NCI-H2081 (cell line): ENCODE measurements around the gene KAZN.
A peak's percentile ranks its signal among the peaks of the same experiment; 100 is the strongest.

Experiments used
- DNase-seq, 2 experiments: peaks; one replicate each; lab custom pipeline; 2025; lab: John Stamatoyannopoulos, UW

Gene KAZN

GRCh38 chr1:15008783-15009729, 410.6 kb downstream of the KAZN start:
- no peak for DNase-seq

GRCh38 chr1:15011160-15011559, 412.7 kb downstream of the KAZN start:
- no peak for DNase-seq

GRCh38 chr1:15011661-15012060, 413.2 kb downstream of the KAZN start:
- no peak for DNase-seq

DNA sequence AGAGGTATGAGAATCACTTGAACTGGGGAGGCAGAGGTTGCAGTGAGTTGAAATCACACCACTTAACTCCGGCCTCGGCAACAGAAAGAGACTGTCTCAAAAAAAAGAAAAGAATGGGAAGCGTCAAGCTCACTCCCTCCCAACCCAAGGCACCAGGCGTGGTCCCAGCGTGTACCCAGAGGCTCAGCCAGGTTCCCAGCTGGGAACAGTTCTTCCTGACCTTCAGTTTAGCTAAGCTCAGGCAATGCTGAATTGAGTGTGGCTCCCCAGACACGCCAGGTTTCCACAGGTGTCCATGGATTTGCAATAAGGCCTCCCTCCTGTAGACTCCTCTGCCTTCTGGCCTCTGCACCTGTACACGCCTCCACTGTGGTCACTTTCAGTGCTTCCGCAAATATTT, 414.3 kb downstream of the KAZN start:
- DNase-seq, result no peak

DNA sequence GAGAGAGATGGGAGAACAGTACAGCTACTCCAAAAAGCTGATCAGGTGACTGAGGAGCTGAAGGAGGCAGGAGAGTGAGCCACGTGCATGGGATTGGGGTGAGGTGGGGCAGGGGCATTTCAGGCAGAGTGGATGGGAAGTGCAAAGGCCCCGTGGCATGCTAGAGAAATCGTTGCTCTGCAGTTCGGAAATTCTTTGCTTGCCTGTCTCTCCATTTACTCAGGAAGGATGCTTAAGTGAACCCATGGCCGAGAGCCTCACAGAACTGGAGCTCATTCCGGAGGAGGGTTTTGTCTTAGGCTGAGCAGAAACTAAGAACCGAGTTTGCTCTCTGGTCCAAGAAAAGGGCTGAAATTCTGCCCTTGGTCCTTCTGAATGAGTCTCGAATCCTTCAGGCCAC, 415.3 kb downstream of the KAZN start:
- no peak for DNase-seq

- no peak for DNase-seq
Observed at GRCh38 chr1:15014516-15014915, 416.0 kb downstream of the KAZN start.

DNA sequence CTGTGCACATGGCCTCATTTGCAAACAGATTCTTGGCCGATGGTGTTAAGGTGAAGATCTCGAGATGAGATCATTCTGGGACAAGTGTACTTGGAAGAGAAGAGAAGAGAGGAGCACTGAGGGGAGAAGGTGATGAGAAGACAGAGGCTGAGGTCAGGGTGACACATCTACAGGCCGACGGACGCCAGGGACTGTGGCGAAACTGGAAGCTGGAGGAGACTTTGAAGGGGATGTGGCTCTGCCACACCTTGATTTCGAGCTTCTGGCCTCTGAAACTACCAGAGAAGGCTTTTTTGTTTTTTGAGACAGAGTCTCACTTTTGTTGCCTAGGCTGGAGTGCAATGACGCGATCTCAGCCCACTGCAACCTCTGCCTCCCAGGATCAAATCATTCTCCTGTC, 417.5 kb downstream of the KAZN start:
- no peak for DNase-seq

DNA sequence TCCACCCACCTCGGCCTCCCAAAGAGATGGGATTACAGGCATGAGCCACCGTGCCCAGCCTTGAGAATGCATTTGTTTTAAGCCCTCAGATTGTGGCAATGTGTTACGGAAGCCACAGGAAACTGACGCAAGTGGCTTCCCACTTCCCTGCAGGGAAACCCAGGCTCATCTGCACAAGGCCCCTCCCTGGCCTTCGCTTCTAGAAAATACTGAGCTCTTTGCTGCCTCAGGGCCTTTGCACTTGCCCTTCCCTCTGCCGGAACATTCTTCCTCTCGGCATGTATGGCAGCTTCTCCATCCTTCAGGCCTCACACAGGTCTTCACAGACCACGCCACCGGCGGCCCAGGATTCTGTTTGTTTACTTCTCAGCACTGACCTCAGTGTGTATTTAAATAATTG, 418.0 kb downstream of the KAZN start:
- no peak for DNase-seq

GRCh38 chr1:15017120-15017519, 418.6 kb downstream of the KAZN start:
- DNase-seq, result no peak

DNA sequence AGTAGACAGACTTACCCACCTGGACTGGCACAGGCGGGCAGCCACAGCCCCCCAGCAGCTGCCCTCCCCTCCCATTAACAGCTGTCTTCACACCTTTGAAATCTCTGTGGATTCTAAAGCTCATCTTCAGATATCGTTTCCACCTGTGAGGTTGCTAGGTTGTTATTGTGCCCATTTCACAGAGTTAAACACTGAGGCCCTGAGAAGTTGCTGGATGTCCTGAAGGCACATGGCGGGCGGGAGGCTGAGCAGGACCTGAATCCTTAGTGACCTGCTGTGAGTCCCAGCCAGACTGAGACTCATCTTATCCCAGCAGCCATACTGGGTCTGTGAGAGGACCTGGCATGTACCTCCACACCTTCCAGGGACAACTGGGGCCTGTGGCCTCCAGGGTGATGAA, 420.3 kb downstream of the KAZN start:
- DNase-seq, result no peak

DNA sequence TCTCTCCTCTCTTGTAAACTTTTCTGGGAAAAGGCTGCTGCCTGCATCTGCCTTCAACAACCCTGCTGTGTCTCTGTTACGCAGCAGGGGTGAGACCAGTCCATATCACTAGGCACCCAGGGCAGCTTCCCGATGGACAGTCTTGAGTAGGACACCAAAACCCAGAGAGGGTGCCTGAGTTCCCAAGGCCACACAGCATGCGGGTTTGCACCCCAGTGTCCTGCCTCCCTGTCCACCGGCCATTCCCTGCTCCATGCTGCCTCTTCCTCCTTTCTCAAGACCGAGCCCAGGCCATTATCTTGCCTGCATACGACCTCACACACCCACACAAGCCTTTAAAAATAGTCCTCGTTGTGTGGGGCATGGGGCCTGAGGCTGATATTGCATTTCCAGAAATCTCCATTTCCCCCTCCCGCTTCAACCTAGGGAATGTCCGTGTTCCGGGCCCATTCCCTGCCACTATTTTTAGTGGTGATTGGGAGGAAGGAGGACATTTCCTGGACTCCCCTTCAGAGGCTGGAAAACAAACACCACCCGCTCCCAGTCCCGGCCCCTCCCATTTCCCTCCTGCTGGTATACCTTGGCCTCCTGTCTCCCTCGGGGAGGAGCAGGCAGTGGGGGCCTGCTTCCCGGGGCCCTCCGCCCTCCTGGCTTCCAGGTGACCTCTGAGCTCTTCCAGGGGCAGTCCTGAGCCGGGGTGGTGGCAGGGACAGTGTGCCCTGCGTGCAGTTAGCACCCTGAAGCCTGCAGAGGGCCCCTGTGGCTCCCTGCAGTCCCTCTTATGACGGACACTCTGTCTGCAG, 422.7 kb downstream of the KAZN start:
- no peak for DNase-seq

DNA sequence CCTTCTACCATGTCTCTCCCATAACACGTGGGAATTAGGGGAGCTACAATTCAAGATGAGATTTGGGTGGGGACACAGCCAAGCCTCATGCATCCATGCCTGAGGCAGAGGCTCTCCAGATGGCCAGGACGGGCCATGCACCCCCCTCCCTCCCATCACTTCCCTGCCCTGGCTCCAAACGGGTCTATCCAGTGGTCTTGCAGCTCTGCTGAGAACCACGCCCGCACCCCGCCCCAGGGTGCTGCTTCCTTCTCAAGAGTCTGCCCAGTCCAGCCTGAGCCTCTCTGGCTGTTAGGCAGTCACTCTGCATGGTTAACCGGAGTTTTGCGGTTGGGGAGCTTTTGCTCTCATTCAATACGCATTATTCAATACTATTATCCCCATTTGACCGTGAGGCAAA, 423.6 kb downstream of the KAZN start:
- no peak for DNase-seq

DNA sequence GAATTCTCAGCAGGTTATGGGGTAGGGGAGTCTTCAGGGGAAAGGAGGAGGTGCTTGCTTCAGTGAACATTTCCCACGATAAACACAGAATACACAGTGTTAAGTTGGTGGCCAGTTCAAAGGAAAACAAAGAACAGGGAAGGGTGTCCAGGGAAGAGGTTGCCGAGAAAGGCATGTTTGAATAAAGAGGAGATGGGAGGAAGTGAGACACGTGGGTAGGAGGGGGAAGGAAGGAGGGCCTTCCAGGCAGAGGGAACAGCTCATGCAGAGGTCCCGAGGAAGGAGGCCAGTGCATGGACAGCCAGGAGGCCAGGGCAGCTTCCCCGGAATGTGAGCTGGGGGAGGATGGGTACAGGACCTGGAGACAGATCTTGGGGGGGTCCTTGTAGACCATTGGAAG, 424.7 kb downstream of the KAZN start:
- DNase-seq, result no peak

- DNase-seq, result no peak
Observed at GRCh38 chr1:15023976-15024375, 425.5 kb downstream of the KAZN start.

- no peak for DNase-seq
Observed at GRCh38 chr1:15026117-15026489, 427.6 kb downstream of the KAZN start.

GRCh38 chr1:15027515-15027986, 429.1 kb downstream of the KAZN start:
- DNase-seq, result peak in 1 of 2 experiments; percentile 10

DNA sequence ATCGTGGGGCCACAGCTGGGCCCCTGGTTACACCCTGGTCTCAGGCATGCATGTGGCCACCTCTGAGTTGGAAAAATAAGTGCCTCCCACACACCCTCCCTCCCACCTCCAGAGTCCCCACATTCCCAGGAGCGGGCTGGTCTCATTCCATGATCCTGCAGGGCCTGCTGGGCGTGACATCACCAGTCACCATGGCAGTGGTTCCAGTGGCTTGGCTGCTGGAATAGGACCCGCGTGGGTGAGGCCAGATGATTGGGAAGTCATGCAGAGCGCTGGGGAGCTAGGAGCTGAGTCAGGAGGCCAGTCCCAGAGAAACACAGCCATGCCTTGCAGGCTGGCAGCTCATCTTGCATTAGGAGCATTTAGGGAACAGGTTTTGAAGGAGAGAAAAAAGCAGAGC, 429.6 kb downstream of the KAZN start:
- no peak for DNase-seq

GRCh38 chr1:15028616-15029015, 430.1 kb downstream of the KAZN start:
- DNase-seq, result no peak

DNA sequence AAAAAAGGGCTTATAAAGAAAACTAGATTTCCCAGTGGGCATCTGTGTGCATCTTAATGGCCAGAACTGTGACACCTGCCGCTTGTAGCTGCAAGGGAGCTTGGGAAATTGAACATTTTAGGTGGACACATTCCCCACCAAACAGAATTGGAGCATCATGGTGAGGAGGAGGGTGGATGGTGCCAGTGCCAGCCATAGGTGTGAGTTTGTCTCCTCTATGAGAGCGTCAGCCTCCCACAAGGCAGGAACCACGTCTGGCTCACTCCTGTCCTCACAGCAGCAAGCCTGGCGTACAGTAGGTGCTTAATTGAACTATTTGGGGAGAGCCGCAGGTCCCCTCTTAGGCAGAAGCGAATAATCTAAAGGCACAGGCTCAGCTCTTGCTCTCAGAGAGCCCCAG, 430.6 kb downstream of the KAZN start:
- DNase-seq, result no peak

- no peak for DNase-seq
Observed at GRCh38 chr1:15029786-15030185, 431.3 kb downstream of the KAZN start.

DNA sequence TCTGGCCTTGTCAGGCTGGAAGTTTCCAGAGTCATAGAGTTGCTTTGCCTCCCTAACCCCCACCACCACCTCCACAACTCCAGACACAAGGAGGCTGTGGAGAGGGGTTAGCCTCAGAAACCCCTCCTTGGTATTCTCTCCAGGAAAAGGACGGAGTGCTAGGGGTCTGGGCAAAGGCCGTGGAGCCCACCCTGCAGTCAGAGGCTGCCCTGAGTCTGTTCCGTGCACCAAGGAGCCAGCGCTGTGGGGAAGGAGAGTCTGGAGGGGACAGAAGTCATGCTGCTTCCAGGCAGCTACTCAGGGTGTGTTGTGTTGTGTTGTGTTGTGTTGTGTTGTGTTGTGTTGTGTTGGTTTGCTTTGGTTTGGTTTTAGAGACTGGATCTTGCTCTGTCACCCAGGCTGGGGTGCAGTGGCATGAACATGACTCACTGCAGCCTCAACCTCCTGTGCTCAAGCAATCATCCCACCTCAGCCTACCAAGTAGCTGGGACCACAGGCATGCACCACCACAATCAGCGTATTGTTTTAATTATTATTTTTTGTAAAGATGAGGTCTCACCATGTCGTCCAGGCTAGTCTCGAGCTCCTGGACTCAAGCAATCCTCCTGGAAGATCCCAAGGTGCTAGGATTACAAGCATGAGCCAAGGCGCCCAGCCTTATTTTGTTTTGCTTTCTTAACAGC, 432.9 kb downstream of the KAZN start:
- DNase-seq, result no peak

DNA sequence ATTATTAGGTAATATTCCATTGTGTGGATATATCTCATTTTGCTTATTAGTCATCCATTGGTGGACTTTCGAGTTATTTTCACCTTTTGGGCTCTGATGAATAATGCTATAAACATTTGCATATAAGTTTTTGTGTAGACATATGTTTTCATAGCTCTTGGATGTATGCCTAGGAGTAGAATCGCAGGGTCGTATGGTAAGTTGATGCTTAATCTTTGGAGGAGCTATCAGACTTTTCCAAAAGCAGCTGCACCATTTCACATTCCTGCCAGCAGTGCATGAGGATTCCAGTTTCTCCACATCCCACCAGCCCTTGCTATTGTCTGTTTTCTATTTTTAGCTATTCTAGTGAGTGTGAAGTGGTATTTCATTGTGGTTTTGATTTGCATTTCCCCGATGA, 434.8 kb downstream of the KAZN start:
- DNase-seq, result no peak

DNA sequence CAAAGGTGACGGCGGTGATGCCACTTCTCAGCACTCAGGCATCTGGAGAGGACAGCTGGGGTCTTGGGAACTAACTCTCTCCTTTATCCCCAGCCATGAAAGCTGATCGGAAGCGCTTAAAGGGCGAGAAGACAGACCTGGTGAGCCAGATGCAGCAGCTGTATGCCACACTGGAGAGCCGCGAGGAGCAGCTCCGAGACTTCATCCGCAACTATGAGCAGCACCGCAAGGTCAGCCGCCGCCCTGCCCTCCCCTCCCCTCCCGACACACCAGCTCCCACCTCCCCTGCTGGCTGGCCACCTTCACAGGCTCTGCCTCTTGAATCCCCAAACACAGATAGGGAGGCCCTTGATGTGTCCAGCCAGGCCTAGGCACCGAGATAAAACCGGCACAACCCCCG, 436.2 kb downstream of the KAZN start:
- no peak for DNase-seq
